Brain microvascular endothelial cell (primary cell): Measurements from ENCODE around the gene SLC26A8.
"Not testable (repeated sequence)": the region's sequence is repeated elsewhere in the genome, so short reads cannot be mapped to it uniquely, and the experiment has no call there.

Experiments used
- DNase-seq: peaks from one replicate; pipeline ENCODE4 v3.0.0-alpha.2; 2020
- H3K27ac ChIP-seq: fragments of 250-450 bp; sonication (Bioruptor Pico); 2 replicates; pipeline ENCODE4 v1.5.1; 2020; ENCODE audit warnings: mild to moderate bottlenecking, moderate library complexity
- H3K27me3 ChIP-seq: fragments of 250-450 bp; sonication (Bioruptor Pico); replicated peaks from 2 replicates; pipeline ENCODE4 v1.5.1; 2020; ENCODE audit warnings: mild to moderate bottlenecking
- H3K36me3 ChIP-seq: fragments of 250-450 bp; sonication (Bioruptor Pico); replicated peaks from 2 replicates; pipeline ENCODE4 v1.5.1; 2020; ENCODE audit warnings: mild to moderate bottlenecking
- H3K4me3 ChIP-seq: 2 replicates; pipeline ENCODE4 v1.5.1; 2011; ENCODE audit warnings: low read depth, mild to moderate bottlenecking, control low read depth, low read length, moderate library complexity
- in situ Hi-C: cut with HindIII; loops from 2 replicates; pipeline ENCODE4 v1.10.0; 2017; ENCODE audit warnings: low sequenced_read_pairs, low pct_ligation_motif_present
- TF ChIP-seq, protein P1 (sequence below): IDR thresholded peaks from 2 replicates; pipeline ENCODE4 v1.5.1; 2011; ENCODE audit warnings: low read depth, mild to moderate bottlenecking, moderate library complexity, low read length, control low read depth, inconsistent platforms; ENCODE audit errors: missing control alignments

Gene SLC26A8

DNA sequence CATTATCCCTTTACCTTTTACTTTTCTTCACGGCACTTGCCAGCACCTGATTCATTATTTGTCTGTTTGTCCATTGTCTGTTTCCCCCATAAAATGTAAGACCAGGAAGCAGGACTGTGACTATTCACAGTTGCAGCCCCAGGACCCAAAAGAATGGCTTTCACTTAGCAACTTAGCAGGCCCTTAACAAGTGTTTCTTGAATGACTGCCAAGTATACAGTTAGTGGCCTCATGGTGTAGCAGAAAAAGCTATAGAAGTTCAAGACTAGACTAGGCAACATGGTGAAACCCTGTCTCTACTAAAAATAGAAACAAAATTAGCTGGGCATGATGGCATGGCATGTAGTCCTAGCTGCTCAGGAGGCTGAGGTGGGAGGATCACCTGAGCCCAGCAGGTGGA, 4.3 kb downstream of the SLC26A8 start:
- no peak for DNase-seq
- H3K36me3 ChIP-seq, result no peaks in the 10 kb centered on the region
- TF ChIP-seq, protein P1, sequence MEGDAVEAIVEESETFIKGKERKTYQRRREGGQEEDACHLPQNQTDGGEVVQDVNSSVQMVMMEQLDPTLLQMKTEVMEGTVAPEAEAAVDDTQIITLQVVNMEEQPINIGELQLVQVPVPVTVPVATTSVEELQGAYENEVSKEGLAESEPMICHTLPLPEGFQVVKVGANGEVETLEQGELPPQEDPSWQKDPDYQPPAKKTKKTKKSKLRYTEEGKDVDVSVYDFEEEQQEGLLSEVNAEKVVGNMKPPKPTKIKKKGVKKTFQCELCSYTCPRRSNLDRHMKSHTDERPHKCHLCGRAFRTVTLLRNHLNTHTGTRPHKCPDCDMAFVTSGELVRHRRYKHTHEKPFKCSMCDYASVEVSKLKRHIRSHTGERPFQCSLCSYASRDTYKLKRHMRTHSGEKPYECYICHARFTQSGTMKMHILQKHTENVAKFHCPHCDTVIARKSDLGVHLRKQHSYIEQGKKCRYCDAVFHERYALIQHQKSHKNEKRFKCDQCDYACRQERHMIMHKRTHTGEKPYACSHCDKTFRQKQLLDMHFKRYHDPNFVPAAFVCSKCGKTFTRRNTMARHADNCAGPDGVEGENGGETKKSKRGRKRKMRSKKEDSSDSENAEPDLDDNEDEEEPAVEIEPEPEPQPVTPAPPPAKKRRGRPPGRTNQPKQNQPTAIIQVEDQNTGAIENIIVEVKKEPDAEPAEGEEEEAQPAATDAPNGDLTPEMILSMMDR, result no peak
- in situ Hi-C loops, result no loop called here
- H3K4me3 ChIP-seq, result no peak overlapping the region
- no peaks in the 10 kb centered on the region for H3K27me3 ChIP-seq
- no peak overlapping the region for H3K27ac ChIP-seq

DNA sequence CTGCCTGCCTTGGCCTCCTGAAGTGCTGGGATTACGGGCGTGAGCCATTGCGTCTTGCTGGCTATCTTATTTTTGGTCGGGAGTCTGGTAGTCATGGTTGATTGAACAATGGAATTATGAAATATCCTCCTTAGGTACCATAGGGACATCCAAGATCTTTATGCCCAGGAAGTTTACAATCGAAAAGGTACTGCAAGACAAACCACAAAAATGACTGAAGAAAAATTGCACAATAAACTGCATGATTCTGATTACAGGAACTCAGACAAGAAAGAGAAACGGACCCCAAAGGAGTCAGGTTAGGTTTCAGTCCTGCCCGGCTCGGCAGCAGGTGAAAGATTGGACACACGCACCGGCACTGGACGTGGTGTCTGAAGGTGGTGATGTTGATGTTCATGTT, 5.3 kb downstream of the SLC26A8 start:
- no peak for DNase-seq
- H3K36me3 ChIP-seq, result no peaks in the 10 kb centered on the region
- in situ Hi-C loops, result no loop called here
- no peak overlapping the region for H3K27ac ChIP-seq
- TF ChIP-seq, protein P1, result no peak
- H3K4me3 ChIP-seq, result no peak overlapping the region
- no peaks in the 10 kb centered on the region for H3K27me3 ChIP-seq

DNA sequence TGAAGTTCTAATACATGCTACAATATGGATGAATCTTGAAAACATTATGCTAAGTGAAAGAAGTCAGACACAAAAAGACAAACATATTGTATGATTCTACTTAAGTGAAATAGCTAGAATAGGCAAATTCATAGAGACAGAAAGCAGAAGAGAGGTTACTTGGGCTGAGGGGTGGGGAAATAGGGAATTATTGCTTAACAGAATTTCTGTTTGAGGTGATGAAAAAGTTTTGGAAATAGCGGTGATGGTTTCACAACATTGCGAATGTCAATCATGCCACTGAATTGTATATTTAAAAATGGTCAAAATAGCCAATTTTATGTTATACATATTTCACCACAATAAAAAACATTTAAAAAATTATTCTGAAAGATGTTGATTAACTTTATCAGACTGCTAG, 6.1 kb downstream of the SLC26A8 start:
- TF ChIP-seq, protein P1, result no peak
- Histone ChIP-seq H3K4me3 (no peak overlapping the region), H3K36me3 (no peaks in the 10 kb centered on the region), H3K27me3 (no peaks in the 10 kb centered on the region), H3K27ac (no peak overlapping the region)
- no peak for DNase-seq
- in situ Hi-C loops, result no loop called here

DNA sequence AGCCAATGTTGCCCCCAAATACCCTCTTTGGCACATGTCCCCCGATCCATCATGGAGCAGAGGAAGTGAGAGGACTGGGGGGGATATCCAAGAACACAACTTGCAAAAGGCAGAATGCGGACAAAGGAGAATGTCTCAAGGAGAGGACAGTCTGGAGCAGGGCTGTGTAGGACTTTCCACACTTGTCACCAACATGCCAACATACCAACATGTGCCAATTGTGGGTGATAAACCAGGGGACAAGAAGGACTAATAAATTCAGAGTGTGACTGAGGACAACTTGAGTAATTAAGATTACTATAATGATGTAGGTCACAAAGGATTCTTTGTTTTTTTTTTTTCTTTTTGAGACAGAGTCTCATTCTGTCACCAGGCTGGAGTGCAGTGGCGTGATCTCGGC, 8.8 kb downstream of the SLC26A8 start:
- Histone ChIP-seq H3K36me3 (no peaks in the 10 kb centered on the region), H3K27me3 (no peaks in the 10 kb centered on the region), H3K27ac (no peak overlapping the region), H3K4me3 (no peak overlapping the region)
- in situ Hi-C loops, result no loop called here
- TF ChIP-seq, protein P1, result no peak
- no peak for DNase-seq

DNA sequence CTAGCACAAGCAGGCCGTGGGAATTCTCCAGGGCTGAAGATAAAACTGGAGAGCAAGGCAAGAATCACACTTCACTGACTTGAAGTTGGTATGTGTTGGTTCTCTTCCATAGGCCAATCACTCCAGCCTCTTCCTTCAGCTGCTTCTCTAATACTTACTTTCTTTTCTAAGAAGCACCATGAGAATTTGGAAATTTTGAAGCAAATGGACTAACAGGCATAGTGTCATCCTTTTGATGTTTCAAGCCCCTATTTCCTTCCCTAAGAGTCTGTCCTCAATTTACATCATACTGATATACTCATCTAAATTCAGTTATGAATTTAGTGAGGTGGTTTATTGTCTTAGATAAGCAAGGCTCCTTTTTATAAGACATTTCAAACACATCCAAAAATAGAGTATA, 24.0 kb downstream of the SLC26A8 start:
- Histone ChIP-seq H3K4me3 (no peak overlapping the region), H3K36me3 (no peaks in the 10 kb centered on the region), H3K27ac (no peak overlapping the region), H3K27me3 (no peaks in the 10 kb centered on the region)
- in situ Hi-C loops, result no loop called here
- TF ChIP-seq, protein P1, result no peak
- DNase-seq, result no peak

DNA sequence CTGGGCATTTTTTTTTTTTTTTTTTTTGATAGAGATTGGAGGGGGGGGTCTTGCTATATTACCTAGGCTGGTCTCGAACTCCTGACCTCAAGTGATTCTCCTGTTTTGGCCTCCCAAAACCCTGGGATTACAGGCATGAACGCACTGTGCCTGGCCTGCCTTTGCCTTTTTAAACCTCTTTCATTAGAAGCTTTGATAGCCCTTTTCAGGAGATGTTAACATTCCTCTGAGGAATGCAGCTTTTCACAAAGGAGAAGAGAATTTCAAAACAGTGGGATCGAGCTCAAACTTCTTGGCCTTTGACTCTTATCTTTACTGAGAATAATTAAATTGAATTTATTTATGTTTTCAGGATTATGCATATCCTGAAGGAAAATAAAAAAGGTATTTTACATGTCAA, 31.3 kb downstream of the SLC26A8 start:
- Histone ChIP-seq H3K36me3 (no peaks in the 10 kb centered on the region), H3K27ac (no peak overlapping the region), H3K4me3 (no peak overlapping the region), H3K27me3 (no peaks in the 10 kb centered on the region)
- in situ Hi-C loops, result no loop called here
- DNase-seq, result no peak
- TF ChIP-seq, protein P1, result no peak

DNA sequence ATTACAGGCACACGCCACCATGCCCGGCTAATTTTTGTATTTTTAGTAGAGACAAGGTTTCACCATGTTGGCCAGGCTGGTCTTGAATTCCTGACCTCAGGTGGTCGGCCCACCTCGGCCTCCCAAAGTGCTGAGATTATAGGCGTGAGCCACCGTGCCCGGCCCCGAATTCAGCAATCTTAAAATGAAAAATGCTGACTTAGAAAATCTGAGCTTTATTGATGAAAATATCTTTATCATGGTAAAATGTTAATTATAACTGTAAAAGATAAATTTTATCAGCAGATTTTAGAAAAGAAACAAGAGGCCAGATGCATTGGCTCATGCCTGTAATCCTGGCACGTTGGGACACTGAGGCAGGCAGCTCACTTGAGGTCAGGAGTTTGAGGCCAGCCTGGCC, 36.4 kb downstream of the SLC26A8 start:
- DNase-seq, H3K27ac ChIP-seq, H3K36me3 ChIP-seq, H3K4me3 ChIP-seq, H3K27me3 ChIP-seq, in situ Hi-C loops: not testable (repeated sequence)
